ENCODE results near the gene HACD3. TPM values are rescaled to one million over a fixed set of nuclear protein-coding genes. Genes with fewer than 3 reads are reported as not detected.

The HACD3 gene
- total and polyA plus RNA-seq, 2 experiments from 2014 or later, result 104 to 119 TPM

DNA sequence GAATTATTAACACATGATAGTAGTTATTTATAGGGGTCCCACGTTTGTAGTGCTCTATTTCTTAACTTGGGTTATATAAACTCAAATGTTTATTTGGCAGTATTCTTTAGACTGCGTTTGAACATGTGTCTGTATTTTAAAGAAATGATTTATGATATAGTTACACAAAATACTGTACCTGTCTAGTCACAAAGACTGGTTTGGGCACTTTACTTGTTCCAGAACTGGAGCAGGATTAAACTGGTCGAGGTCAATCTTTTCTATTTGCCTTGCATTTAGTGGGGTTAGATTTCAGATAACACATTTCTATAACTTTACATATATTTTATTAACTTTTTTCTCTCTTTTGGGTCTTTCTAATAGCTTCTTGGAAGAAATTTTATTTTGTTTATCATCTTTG, 39.5 kb downstream of the HACD3 start:
- Histone ChIP-seq H3K4me2 (ENCODE audit: unreplicated experiment) (no peak overlapping the region), H3K9me2 (ENCODE audit: insufficient read depth) (no peaks in the 10 kb centered on the region), H3K27me3 (replicated peaks; ENCODE audit: insufficient read depth) (no peaks in the 10 kb centered on the region), H3K79me2 (ENCODE audit: insufficient read depth) (no peaks in the 10 kb centered on the region), H3F3A (ENCODE audit: insufficient read depth) (peaks cover 7% of the 10 kb centered on the region; the same call in 1 of the 2 replicates), H2AFZ (no peak overlapping the region), H3K9me3 (ENCODE audit: low read depth) (no peaks in the 10 kb centered on the region), H3K36me3 (ENCODE audit: low read depth) (peaks cover 60% of the 10 kb centered on the region; the same call in 1 of the 2 replicates), H3K4me3 (no peak overlapping the region), H3K27ac (no peak overlapping the region), H4K20me1 (ENCODE audit: insufficient read depth) (no peaks in the 10 kb centered on the region), H3K4me1 (ENCODE audit: insufficient read depth) (no peaks in the 10 kb centered on the region), H3K9ac (no peak overlapping the region)
- in situ Hi-C loops (cut with MboI), result no loop called here
- TF ChIP-seq EZH2phosphoT487 (IDR thresholded peaks at IDR 0.05; ENCODE audit: insufficient read depth, low read depth), result no peak
- WGBS, 2 experiments (ENCODE audit: low coverage in 1 of 2, low lambda C conversion rate in 2 of 2, missing lambda C conversion rate in 2 of 2), result 84% methylated on average over 3 of the region's 3 CpGs
- no peak for DNase-seq

DNA sequence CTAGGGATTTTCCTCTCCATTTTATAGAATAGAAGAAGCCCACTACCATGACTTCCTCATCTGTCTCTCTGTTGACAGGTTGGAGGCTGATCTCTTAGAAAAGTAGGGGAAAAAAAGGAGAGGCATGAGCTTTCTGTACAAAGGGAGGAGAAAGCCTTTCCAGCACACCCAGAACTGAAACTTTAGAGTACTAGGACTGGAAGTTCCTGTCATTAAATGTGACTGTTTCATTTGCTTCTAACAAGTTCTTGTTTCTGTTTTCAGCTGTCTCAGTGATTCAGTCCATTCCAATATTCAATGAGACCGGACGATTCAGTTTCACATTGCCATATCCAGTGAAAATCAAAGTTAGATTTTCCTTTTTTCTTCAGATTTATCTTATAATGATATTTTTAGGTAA, 41.7 kb downstream of the HACD3 start:
- Histone ChIP-seq H3K4me2 (ENCODE audit: unreplicated experiment) (no peak overlapping the region), H3K36me3 (ENCODE audit: low read depth) (peaks cover 47% of the 10 kb centered on the region; the same call in 1 of the 2 replicates), H3K4me1 (ENCODE audit: insufficient read depth) (peaks cover 11% of the 10 kb centered on the region), H3K79me2 (ENCODE audit: insufficient read depth) (no peaks in the 10 kb centered on the region), H3K9ac (no peak overlapping the region), H3F3A (ENCODE audit: insufficient read depth) (peaks cover 24% of the 10 kb centered on the region), H3K9me2 (ENCODE audit: insufficient read depth) (no peaks in the 10 kb centered on the region), H4K20me1 (ENCODE audit: insufficient read depth) (no peaks in the 10 kb centered on the region), H3K9me3 (ENCODE audit: low read depth) (no peaks in the 10 kb centered on the region), H2AFZ (no peak overlapping the region), H3K27ac (no peak overlapping the region), H3K4me3 (no peak overlapping the region), H3K27me3 (replicated peaks; ENCODE audit: insufficient read depth) (no peaks in the 10 kb centered on the region)
- no peak for TF ChIP-seq EZH2 (IDR thresholded peaks at IDR 0.05; ENCODE audit: insufficient read depth, poor library complexity, severe bottlenecking)
- no peak for TF ChIP-seq EZH2phosphoT487 (IDR thresholded peaks at IDR 0.05; ENCODE audit: insufficient read depth, low read depth)
- in situ Hi-C loops (cut with MboI), result no loop called here
- 98 to 99% methylated on average over 2 of the region's 2 CpGs for WGBS, 2 experiments (ENCODE audit: low coverage in 1 of 2, low lambda C conversion rate in 2 of 2, missing lambda C conversion rate in 2 of 2)
- no peak for DNase-seq

DNA sequence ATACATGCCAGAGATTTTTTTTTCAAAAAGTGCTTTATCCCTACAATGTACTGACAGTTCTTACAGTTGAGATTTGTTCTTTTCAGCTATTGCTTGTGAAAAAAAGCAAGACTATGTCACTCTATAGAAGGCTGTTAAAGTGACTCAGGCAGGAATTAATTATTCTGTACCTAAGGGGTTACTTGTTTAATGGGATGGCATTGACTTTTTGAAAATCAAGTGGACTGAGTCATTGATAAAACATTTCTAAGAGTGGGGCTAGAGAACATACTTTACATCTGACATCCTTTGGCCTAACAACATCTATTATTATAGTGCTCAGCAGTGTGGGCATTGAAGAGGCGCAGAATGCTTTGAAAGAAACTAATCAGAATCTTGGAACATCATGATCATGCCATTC, 46.4 kb downstream of the HACD3 start:
- no peak overlapping the region; the same call in 1 of the 2 replicates for H3K9ac ChIP-seq
- H3K27ac ChIP-seq, result peak overlapping the region; percentile 15
- H3K36me3 ChIP-seq (ENCODE audit: low read depth), result peaks cover 43% of the 10 kb centered on the region

DNA sequence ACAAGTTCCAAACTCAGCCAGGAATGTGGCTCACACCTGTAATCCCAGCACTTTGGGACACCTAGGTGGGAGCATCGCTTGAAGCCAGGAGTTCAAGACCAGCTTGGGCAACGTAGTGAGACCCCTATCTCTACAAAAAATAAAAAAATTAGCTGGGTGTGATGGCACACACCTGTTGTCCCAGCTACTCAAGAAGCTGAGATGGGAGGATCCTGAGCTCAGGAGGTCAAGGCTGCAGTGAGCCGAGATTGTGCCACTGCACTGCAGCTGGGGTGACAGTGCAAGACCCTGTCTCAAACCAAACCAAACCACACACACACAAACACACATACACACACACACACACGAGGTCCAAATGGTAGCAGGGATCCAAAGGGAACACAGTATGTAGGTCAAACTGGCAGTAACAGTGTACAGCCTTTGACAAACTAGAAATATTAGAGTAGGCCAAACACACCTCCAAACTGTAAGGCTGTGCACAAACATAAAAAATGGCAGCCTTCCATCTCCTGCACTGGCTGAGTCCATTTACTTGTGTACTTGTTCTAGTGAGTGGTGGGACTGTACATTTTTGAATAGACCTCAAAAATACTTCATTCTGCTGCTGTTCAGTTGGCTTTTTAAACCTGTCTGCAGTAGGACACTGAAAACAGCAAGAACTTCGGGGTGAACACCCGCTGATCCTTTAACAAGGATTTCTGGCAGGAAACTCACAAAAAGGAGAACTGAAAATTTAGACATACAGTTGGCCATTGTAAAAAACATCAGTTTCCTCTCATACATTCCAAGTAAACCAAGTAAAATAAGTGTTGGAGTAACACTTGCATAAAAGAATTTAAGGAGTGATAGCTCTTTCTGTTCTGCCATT, 47.1 kb downstream of the HACD3 start:
- Histone ChIP-seq H4K20me1 (ENCODE audit: insufficient read depth) (no peaks in the 10 kb centered on the region), H3K9me3 (ENCODE audit: low read depth) (no peaks in the 10 kb centered on the region), H3K79me2 (ENCODE audit: insufficient read depth) (no peaks in the 10 kb centered on the region), H3K4me2 (ENCODE audit: unreplicated experiment) (peak overlapping the region; percentile 43), H3K4me1 (ENCODE audit: insufficient read depth) (peaks cover 25% of the 10 kb centered on the region), H3K27me3 (replicated peaks; ENCODE audit: insufficient read depth) (no peaks in the 10 kb centered on the region), H3F3A (ENCODE audit: insufficient read depth) (peaks cover 59% of the 10 kb centered on the region), H3K9me2 (ENCODE audit: insufficient read depth) (no peaks in the 10 kb centered on the region), H3K36me3 (ENCODE audit: low read depth) (peaks cover 36% of the 10 kb centered on the region), H3K4me3 (no peak overlapping the region), H3K27ac (peak overlapping the region; percentile 15; the same call in 1 of the 2 replicates), H2AFZ (no peak overlapping the region), H3K9ac (no peak overlapping the region)
- no peak for TF ChIP-seq EZH2 (IDR thresholded peaks at IDR 0.05; ENCODE audit: insufficient read depth, poor library complexity, severe bottlenecking)
- no peak for TF ChIP-seq EZH2phosphoT487 (IDR thresholded peaks at IDR 0.05; ENCODE audit: insufficient read depth, low read depth)
- WGBS, 2 experiments (ENCODE audit: low coverage in 1 of 2, low lambda C conversion rate in 2 of 2, missing lambda C conversion rate in 2 of 2), result 78 to 83% methylated on average over 6 of the region's 6 CpGs
- no peak for DNase-seq
- in situ Hi-C loops (cut with MboI), result no loop called here

More for the DNA sequence above, 46.4 kb downstream of the HACD3 start:
- peak overlapping the region; percentile 43 for H3K4me2 ChIP-seq (ENCODE audit: unreplicated experiment)
- H3K9me3 ChIP-seq (ENCODE audit: low read depth), result no peaks in the 10 kb centered on the region
- H3K79me2 ChIP-seq (ENCODE audit: insufficient read depth), result no peaks in the 10 kb centered on the region
- in situ Hi-C loops (cut with MboI), result no loop called here
- H4K20me1 ChIP-seq (ENCODE audit: insufficient read depth), result no peaks in the 10 kb centered on the region
- no peak overlapping the region for H2AFZ ChIP-seq
- WGBS, 2 experiments (ENCODE audit: low coverage in 1 of 2, low lambda C conversion rate in 2 of 2, missing lambda C conversion rate in 2 of 2), result 86 to 95% methylated on average over 1 of the region's 1 CpG
- H3K4me1 ChIP-seq (ENCODE audit: insufficient read depth), result peaks cover 25% of the 10 kb centered on the region
- peak; percentile 57 for DNase-seq
- TF ChIP-seq EZH2 (IDR thresholded peaks at IDR 0.05; ENCODE audit: insufficient read depth, poor library complexity, severe bottlenecking) (no peak), EZH2phosphoT487 (IDR thresholded peaks at IDR 0.05; ENCODE audit: insufficient read depth, low read depth) (no peak)
- H3K4me3 ChIP-seq, result no peak overlapping the region
- peaks cover 59% of the 10 kb centered on the region for H3F3A ChIP-seq (ENCODE audit: insufficient read depth)
- H3K27me3 ChIP-seq (replicated peaks; ENCODE audit: insufficient read depth), result no peaks in the 10 kb centered on the region
- no peaks in the 10 kb centered on the region for H3K9me2 ChIP-seq (ENCODE audit: insufficient read depth)
